Measurements from ENCODE around the gene GALM. TPM values are rescaled to one million over a fixed set of nuclear protein-coding genes. Genes with fewer than 3 reads are reported as not detected.

Gene GALM
- total and polyA plus RNA-seq, 4 donors, result 20.5 to 32.8 (median 26.1) TPM

DNA sequence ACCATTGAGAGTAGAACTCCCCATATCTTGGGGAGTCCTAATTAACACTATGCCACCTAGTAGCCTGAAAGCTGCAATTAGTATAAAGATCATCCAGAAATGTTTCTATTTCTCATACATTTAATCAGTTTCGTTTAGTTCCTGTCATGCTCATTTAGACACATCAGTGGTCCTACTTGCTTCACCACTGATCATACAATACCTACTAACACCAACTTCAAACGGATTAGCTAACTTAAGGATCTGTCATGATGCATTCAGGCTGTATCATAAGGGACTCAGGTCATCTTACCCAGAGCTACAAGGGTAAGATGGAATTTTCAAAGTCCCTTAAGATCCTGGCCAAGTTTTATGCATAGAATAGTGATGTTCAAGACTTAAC is 78.5 kb downstream of the GALM start:
- no peak overlapping the region for H3K27ac ChIP-seq (ENCODE audit: low read depth in 1 of 2, low read length in 2 of 2)
- H3K9ac ChIP-seq (ENCODE audit: low read depth in 1 of 2, low read length in 2 of 2), result no peak overlapping the region
- TF ChIP-seq HNF4G (IDR thresholded peaks at IDR 0.05) (no peak), FOXA1 (IDR thresholded peaks at IDR 0.05) (no peak), EGR1 (IDR thresholded peaks at IDR 0.05; ENCODE audit: low read depth in 2 of 2) (no peak), JUND (IDR thresholded peaks at IDR 0.05) (no peak), RAD21 (IDR thresholded peaks at IDR 0.05) (no peak), REST (IDR thresholded peaks at IDR 0.05) (no peak), GABPA (IDR thresholded peaks at IDR 0.05 in 1 of 2, conservative IDR thresholded peaks at IDR 0.05 in 1 of 2) (no peak), ZBTB33 (IDR thresholded peaks at IDR 0.05) (no peak), SP1 (IDR thresholded peaks at IDR 0.05) (no peak), YY1 (IDR thresholded peaks at IDR 0.05) (no peak), TAF1 (conservative IDR thresholded peaks at IDR 0.05) (no peak), RXRA (IDR thresholded peaks at IDR 0.05) (no peak), CTCF (IDR thresholded peaks at IDR 0.05; ENCODE audit: low read depth, low read length, missing input control) (no peak), MAX (IDR thresholded peaks at IDR 0.05) (no peak), HNF4A (conservative IDR thresholded peaks at IDR 0.05) (no peak), NR2F2 (IDR thresholded peaks at IDR 0.05) (no peak)
- TF ChIP-seq, protein P1, sequence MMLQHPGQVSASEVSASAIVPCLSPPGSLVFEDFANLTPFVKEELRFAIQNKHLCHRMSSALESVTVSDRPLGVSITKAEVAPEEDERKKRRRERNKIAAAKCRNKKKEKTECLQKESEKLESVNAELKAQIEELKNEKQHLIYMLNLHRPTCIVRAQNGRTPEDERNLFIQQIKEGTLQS (IDR thresholded peaks at IDR 0.05), result no peak
- no peak overlapping the region for H3K4me3 ChIP-seq (ENCODE audit: low read depth in 1 of 3, low read length in 3 of 3)
- peaks cover 7 to 61% (median 52%) of the 10 kb centered on the region in 4 donors for H3K36me3 ChIP-seq (ENCODE audit: control insufficient read depth in 4 of 4, insufficient read depth in 3 of 4, low read depth in 1 of 4, low read length in 3 of 4)
- peaks cover 5 to 69% (median 52%) of the 10 kb centered on the region in 4 donors for H3K4me1 ChIP-seq (ENCODE audit: control insufficient read depth in 4 of 4, insufficient read depth in 4 of 4, low read length in 3 of 4)
- H3K27me3 ChIP-seq (ENCODE audit: control insufficient read depth in 4 of 4, insufficient read depth in 4 of 4, low read length in 3 of 4), result no peaks in the 10 kb centered on the region
- WGBS, result 69% methylated on average over 2 of the region's 2 CpGs
- H3K9me3 ChIP-seq (ENCODE audit: control insufficient read depth in 4 of 4, low read length in 3 of 4), result no peaks in the 10 kb centered on the region
- no peak for DNase-seq (ENCODE audit: low spot score)

Data from liver (tissue), 9 donors.